CD4-positive, alpha-beta T cell (primary cell): ENCODE measurements around the gene PKD2. TPM values are rescaled to one million over a fixed set of nuclear protein-coding genes. Genes with fewer than 3 reads are reported as not detected.

Experiments used
- ATAC-seq: fragments of 200-7000 bp; cut with Tn5 transposase; one replicate; pipeline ENCODE4 v1.10.0; 2022; ENCODE audit warnings: mild to moderate bottlenecking; ENCODE audit not compliant: poor library complexity
- CTCF ChIA-PET: fragments of 350-600 bp; sonication (Branson Sonifier 250); formaldehyde crosslinking; loops from one replicate; lab custom pipeline; 2021; ENCODE audit warnings: antibody characterized with exemption, inconsistent platforms; lab: Charles Lee
- POLR2A ChIA-PET: fragments of 350-600 bp; sonication (Branson Sonifier 250); formaldehyde crosslinking; loops from one replicate; lab custom pipeline; 2021; ENCODE audit warnings: antibody characterized with exemption, inconsistent platforms; lab: Charles Lee
- DNase-seq, 14 experiments: peaks; one replicate each; pipeline ENCODE4 v3.0.0-alpha.2; 2013 to 2020; ENCODE audit warnings: mixed read lengths in 2 of 14
- H3K27ac ChIP-seq, 2 donors: one replicate each; pipeline versions ENCODE4 v1.5.1 to v1.7.0; 2013; ENCODE audit warnings: low read length in 2 of 2, low read depth in 1 of 2, mild to moderate bottlenecking in 1 of 2
- H3K27me3 ChIP-seq, 2 experiments: 1 replicate in 1 of 2; 2 replicates in 1 of 2; pipeline versions ENCODE4 v1.6.1 to v1.7.0; 2013; ENCODE audit warnings: low read length in 2 of 2, control low read depth in 1 of 2, mild to moderate bottlenecking in 1 of 2, moderate library complexity in 1 of 2; ENCODE audit not compliant: insufficient read depth in 2 of 2, control insufficient read depth in 1 of 2
- H3K36me3 ChIP-seq: one replicate; pipeline ENCODE4 v1.6.1; 2013; ENCODE audit warnings: low read length, control low read depth; ENCODE audit not compliant: insufficient read depth
- H3K4me1 ChIP-seq: one replicate; pipeline ENCODE4 v1.6.1; 2013; ENCODE audit warnings: low read length, control low read depth; ENCODE audit not compliant: insufficient read depth
- H3K4me3 ChIP-seq: one replicate; pipeline ENCODE4 v1.5.1; 2013; ENCODE audit warnings: mild to moderate bottlenecking, low read length, moderate library complexity
- H3K9me3 ChIP-seq, 2 experiments: 1 replicate in 1 of 2; 2 replicates in 1 of 2; pipeline versions ENCODE4 v1.6.1 to v1.7.0; 2013; ENCODE audit warnings: low read length in 2 of 2, mild to moderate bottlenecking in 2 of 2, control low read depth in 1 of 2, moderate library complexity in 1 of 2; ENCODE audit not compliant: control insufficient read depth in 1 of 2, insufficient read depth in 1 of 2
- H3K27ac Mint-ChIP-seq: one replicate; pipeline ENCODE4 v1.8.0; 2020; ENCODE audit warnings: mixed read lengths
- H3K27me3 Mint-ChIP-seq: one replicate; pipeline ENCODE4 v1.8.0; 2021; ENCODE audit warnings: mixed read lengths
- H3K36me3 Mint-ChIP-seq: one replicate; pipeline ENCODE4 v1.8.0; 2021; ENCODE audit warnings: low read depth, mixed read lengths
- H3K4me1 Mint-ChIP-seq: one replicate; pipeline ENCODE4 v1.8.0; 2021; ENCODE audit warnings: low read depth, mixed read lengths
- H3K4me3 Mint-ChIP-seq: one replicate; pipeline ENCODE4 v1.8.0; 2020; ENCODE audit warnings: mild to moderate bottlenecking, mixed read lengths
- H3K9me3 Mint-ChIP-seq: one replicate; pipeline ENCODE4 v1.8.0; 2020; ENCODE audit warnings: mixed read lengths
- CTCF ChIP-seq: fragments of 200-600 bp; IDR thresholded peaks from one replicate; pipeline ENCODE4 v1.8.0; 2022; ENCODE audit warnings: antibody characterized with exemption, mild to moderate bottlenecking
- intact Hi-C, 2 experiments: fragments of 100-400 bp; cut with DNase I in 1 of 2; cut with micrococcal nuclease in 1 of 2; formaldehyde crosslinking; loops; one replicate each; pipeline versions ENCODE4 v1.15.1 to v1.9.0; 2023 to 2025; cut with DNase I, micrococcal nuclease
- total RNA-seq, 174 experiments: library from RNA in 2 of 174; stranded (reverse) in 2 of 174; gene quantifications; one replicate each; pipeline ENCODE4 v1.2.3 and lab custom pipeline; 2021 to 2026

The PKD2 gene
- total RNA-seq, 2 experiments from 2014 or later: 4.1 to 4.3 TPM

- H3K4me1 Mint-ChIP-seq: no peaks in the 10 kb centered on the region
- Histone ChIP-seq H3K4me3 (no peak overlapping the region), H3K27me3 (no peaks in the 10 kb centered on the region), H3K9me3 (no peaks in the 10 kb centered on the region), H3K4me1 (no peaks in the 10 kb centered on the region), H3K36me3 (no peaks in the 10 kb centered on the region), H3K27ac (no peak overlapping the region)
- H3K36me3 Mint-ChIP-seq: no peaks in the 10 kb centered on the region
- intact Hi-C loops: no loop called here
- DNase-seq (no peak), ATAC-seq (no peak)
- ChIA-PET POLR2A (no interaction called here), CTCF (no interaction called here)
- no peak overlapping the region for H3K27ac Mint-ChIP-seq
- H3K9me3 Mint-ChIP-seq: no peaks in the 10 kb centered on the region
- H3K27me3 Mint-ChIP-seq: no peaks in the 10 kb centered on the region
- H3K4me3 Mint-ChIP-seq: no peak overlapping the region
- TF ChIP-seq CTCF: no peak
These were observed 83.5 kb downstream of the PKD2 start for GRCh38 chr4:88090898-88091297.

- DNase-seq: no peak
- Mint-ChIP-seq H3K4me1 (no peaks in the 10 kb centered on the region), H3K27ac (no peak overlapping the region), H3K9me3 (no peaks in the 10 kb centered on the region), H3K4me3 (no peak overlapping the region), H3K27me3 (no peaks in the 10 kb centered on the region), H3K36me3 (no peaks in the 10 kb centered on the region)
- H3K27me3 ChIP-seq: no peaks in the 10 kb centered on the region
- H3K36me3 ChIP-seq: no peaks in the 10 kb centered on the region
- intact Hi-C loops: no loop called here
- ChIA-PET POLR2A (no interaction called here), CTCF (no interaction called here)
- ATAC-seq: no peak
- no peaks in the 10 kb centered on the region for H3K4me1 ChIP-seq
- no peak overlapping the region for H3K4me3 ChIP-seq
- TF ChIP-seq CTCF: no peak
- H3K9me3 ChIP-seq: no peaks in the 10 kb centered on the region
- H3K27ac ChIP-seq: no peak overlapping the region
These were observed 83.9 kb downstream of the PKD2 start for GRCh38 chr4:88091378-88091777.

- DNase-seq (no peak), ATAC-seq (no peak)
- Histone ChIP-seq H3K9me3 (no peaks in the 10 kb centered on the region), H3K4me1 (no peaks in the 10 kb centered on the region), H3K36me3 (no peaks in the 10 kb centered on the region), H3K27ac (no peak overlapping the region), H3K27me3 (no peaks in the 10 kb centered on the region), H3K4me3 (no peak overlapping the region)
- intact Hi-C loops: no loop called here
- ChIA-PET CTCF (no interaction called here), POLR2A (no interaction called here)
- Mint-ChIP-seq H3K27me3 (no peaks in the 10 kb centered on the region), H3K4me3 (no peak overlapping the region), H3K36me3 (no peaks in the 10 kb centered on the region), H3K27ac (no peak overlapping the region), H3K4me1 (no peaks in the 10 kb centered on the region), H3K9me3 (no peaks in the 10 kb centered on the region)
- TF ChIP-seq CTCF: no peak
These were observed 86.4 kb downstream of the PKD2 start for GRCh38 chr4:88093874-88094273.
